ENCODE measurements around the gene RAB11FIP3. TPM values are rescaled to one million over a fixed set of nuclear protein-coding genes. Genes with fewer than 3 reads are reported as not detected.

The RAB11FIP3 gene
- total and polyA plus RNA-seq, 10 donors, result 12.3 to 52.7 (median 35.5) TPM

DNA sequence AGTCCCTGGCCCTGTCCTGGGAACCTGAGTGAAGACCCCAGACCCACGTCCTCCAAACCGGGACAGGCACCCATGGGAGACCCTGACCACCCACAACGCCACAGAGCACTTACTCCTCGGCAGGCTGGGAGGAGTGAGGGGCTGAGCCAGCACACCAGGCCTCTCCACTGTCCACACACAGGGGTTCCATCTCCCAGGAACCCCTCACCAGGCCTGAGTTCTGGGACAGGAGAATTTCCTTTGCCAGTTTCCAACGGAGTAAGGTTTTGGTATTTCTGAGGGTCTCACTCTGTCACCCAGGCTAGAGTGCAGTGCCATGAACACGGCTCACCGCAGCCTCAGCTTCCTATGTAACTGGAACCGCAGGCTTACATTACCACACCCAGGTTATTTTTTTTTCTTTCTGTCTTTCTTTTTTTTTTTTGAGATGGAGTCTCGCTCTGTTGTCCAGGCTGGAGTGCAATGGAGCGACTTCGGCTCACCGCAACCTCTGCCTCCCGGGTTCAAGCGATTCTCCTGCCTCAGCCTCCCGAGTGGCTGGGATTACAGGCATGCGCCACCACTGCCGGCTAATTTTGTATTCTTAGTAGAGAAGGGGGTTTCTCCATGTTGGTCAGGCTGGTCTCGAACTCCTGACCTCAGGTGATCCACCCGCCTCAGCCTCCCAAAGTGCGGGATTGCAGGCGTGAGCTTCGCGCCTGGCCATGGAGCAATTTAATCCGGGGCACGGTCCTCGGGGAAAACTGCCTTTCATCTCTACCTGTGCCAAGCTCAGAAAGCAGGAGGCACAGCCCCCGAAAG is 45.3 kb upstream of the RAB11FIP3 start:
- DNase-seq, result no peak
- H3K27ac ChIP-seq, result peak overlapping the region in 3 of 8 donors; percentile 12 to 92 (median 91)
- TF ChIP-seq POLR2AphosphoS5 (IDR thresholded peaks at IDR 0.05) (no peak), POLR2A (IDR thresholded peaks at IDR 0.05) (no peak)
- TF ChIP-seq, protein P1, sequence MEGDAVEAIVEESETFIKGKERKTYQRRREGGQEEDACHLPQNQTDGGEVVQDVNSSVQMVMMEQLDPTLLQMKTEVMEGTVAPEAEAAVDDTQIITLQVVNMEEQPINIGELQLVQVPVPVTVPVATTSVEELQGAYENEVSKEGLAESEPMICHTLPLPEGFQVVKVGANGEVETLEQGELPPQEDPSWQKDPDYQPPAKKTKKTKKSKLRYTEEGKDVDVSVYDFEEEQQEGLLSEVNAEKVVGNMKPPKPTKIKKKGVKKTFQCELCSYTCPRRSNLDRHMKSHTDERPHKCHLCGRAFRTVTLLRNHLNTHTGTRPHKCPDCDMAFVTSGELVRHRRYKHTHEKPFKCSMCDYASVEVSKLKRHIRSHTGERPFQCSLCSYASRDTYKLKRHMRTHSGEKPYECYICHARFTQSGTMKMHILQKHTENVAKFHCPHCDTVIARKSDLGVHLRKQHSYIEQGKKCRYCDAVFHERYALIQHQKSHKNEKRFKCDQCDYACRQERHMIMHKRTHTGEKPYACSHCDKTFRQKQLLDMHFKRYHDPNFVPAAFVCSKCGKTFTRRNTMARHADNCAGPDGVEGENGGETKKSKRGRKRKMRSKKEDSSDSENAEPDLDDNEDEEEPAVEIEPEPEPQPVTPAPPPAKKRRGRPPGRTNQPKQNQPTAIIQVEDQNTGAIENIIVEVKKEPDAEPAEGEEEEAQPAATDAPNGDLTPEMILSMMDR (IDR thresholded peaks at IDR 0.05 in 8 of 11, conservative IDR thresholded peaks at IDR 0.05 in 3 of 11), result no peak
- peaks cover 0 to 28% (median 23%) of the 10 kb centered on the region in 6 donors for H3K36me3 ChIP-seq
- no peaks in the 10 kb centered on the region for H3K9me3 ChIP-seq
- H3K4me3 ChIP-seq, result peak overlapping the region in 6 of 8 donors; percentile 86 to 100 (median 96)
- H3K4me1 ChIP-seq, result peaks cover 17 to 60% (median 49%) of the 10 kb centered on the region in 6 donors
- intact Hi-C loops (cut with DNase I; ENCODE audit: low total_unique reads), result no loop called here
- no peaks in the 10 kb centered on the region for H3K27me3 ChIP-seq (replicated peaks in 1 of 7)
- WGBS, 5 donors, result 81 to 85% (median 82%) methylated on average over 23 to 27 of the region's 27 CpGs

GRCh38 chr16:380762-381011 is 44.8 kb upstream of the RAB11FIP3 start:
- no peaks in the 10 kb centered on the region for H3K9me3 ChIP-seq
- H3K27me3 ChIP-seq (replicated peaks in 1 of 7), result no peaks in the 10 kb centered on the region
- 5 to 32% (median 7%) methylated on average over 8 to 12 of the region's 12 CpGs for WGBS, 5 donors
- peak overlapping the region in 6 of 8 donors; percentile 78 to 92 (median 88) for H3K27ac ChIP-seq
- H3K36me3 ChIP-seq, result peaks cover 0 to 22% (median 20%) of the 10 kb centered on the region in 6 donors
- DNase-seq, result no peak
- intact Hi-C loops (cut with DNase I; ENCODE audit: low total_unique reads), result no loop called here
- peak overlapping the region; percentile 86 to 100 (median 96) for H3K4me3 ChIP-seq
- TF ChIP-seq POLR2AphosphoS5 (IDR thresholded peaks at IDR 0.05) (no peak), POLR2A (IDR thresholded peaks at IDR 0.05) (no peak)
- TF ChIP-seq, protein P1 (IDR thresholded peaks at IDR 0.05 in 8 of 11, conservative IDR thresholded peaks at IDR 0.05 in 3 of 11), result no peak
- peaks cover 17 to 60% (median 49%) of the 10 kb centered on the region in 6 donors for H3K4me1 ChIP-seq

GRCh38 chr16:381012-381788 is 44.2 kb upstream of the RAB11FIP3 start:
- H3K27me3 ChIP-seq (replicated peaks in 1 of 7), result no peaks in the 10 kb centered on the region
- WGBS, 5 donors, result 0 to 2% (median 0%) methylated on average over 8 to 73 of the region's 73 CpGs
- no peaks in the 10 kb centered on the region for H3K9me3 ChIP-seq
- peak overlapping the region; percentile 86 to 100 (median 96) for H3K4me3 ChIP-seq
- intact Hi-C loops (cut with DNase I; ENCODE audit: low total_unique reads), result no loop called here
- TF ChIP-seq POLR2AphosphoS5 (IDR thresholded peaks at IDR 0.05), result peak in 1 of 3 donors; percentile 34
- TF ChIP-seq, protein P1 (IDR thresholded peaks at IDR 0.05 in 8 of 11, conservative IDR thresholded peaks at IDR 0.05 in 3 of 11), result no peak
- peak overlapping the region; percentile 27 to 92 (median 82) for H3K27ac ChIP-seq
- peak; percentile 92 for DNase-seq
- peaks cover 17 to 66% (median 49%) of the 10 kb centered on the region in 6 donors for H3K4me1 ChIP-seq
- H3K36me3 ChIP-seq, result peaks cover 0 to 17% (median 15%) of the 10 kb centered on the region in 6 donors

Data from spleen (tissue), 11 donors.